Measurements from ENCODE around the gene CAMK2G.
A peak's percentile ranks its signal among the peaks of the same experiment; 100 is the strongest.

Gene CAMK2G

GRCh38 chr10:73859784-73860491 is 14.4 kb downstream of the CAMK2G start:
- no peak for FAIRE-seq

GRCh38 chr10:73859428-73859783 is 14.9 kb downstream of the CAMK2G start:
- FAIRE-seq, result no peak

GRCh38 chr10:73858750-73859427 is 15.5 kb downstream of the CAMK2G start:
- no peak for FAIRE-seq

GRCh38 chr10:73858013-73858708 is 16.2 kb downstream of the CAMK2G start:
- no peak for FAIRE-seq

GRCh38 chr10:73857446-73857845 is 16.9 kb downstream of the CAMK2G start:
- no peak for FAIRE-seq

- no peak for FAIRE-seq
Measured at GRCh38 chr10:73856261-73856660, 18.1 kb downstream of the CAMK2G start.

GRCh38 chr10:73855413-73855812 is 18.9 kb downstream of the CAMK2G start:
- no peak for FAIRE-seq

- no peak for FAIRE-seq
Measured at GRCh38 chr10:73854310-73854709, 20.0 kb downstream of the CAMK2G start.

- FAIRE-seq, result no peak
Measured at GRCh38 chr10:73853196-73853595, 21.2 kb downstream of the CAMK2G start.

GRCh38 chr10:73850863-73851461 is 23.4 kb downstream of the CAMK2G start:
- no peak for FAIRE-seq

GRCh38 chr10:73850211-73850610 is 24.1 kb downstream of the CAMK2G start:
- FAIRE-seq, result no peak

GRCh38 chr10:73848821-73849489 is 25.4 kb downstream of the CAMK2G start:
- FAIRE-seq, result peak; percentile 59

GRCh38 chr10:73847031-73847430 is 27.3 kb downstream of the CAMK2G start:
- no peak for FAIRE-seq

GRCh38 chr10:73843261-73843660 is 31.1 kb downstream of the CAMK2G start:
- FAIRE-seq, result no peak

- FAIRE-seq, result no peak
Measured at GRCh38 chr10:73842349-73842748, 32.0 kb downstream of the CAMK2G start.

- no peak for FAIRE-seq
Measured at GRCh38 chr10:73841526-73842285, 32.6 kb downstream of the CAMK2G start.

GRCh38 chr10:73841061-73841421 is 33.3 kb downstream of the CAMK2G start:
- FAIRE-seq, result no peak

GRCh38 chr10:73840403-73841060 is 33.8 kb downstream of the CAMK2G start:
- no peak for FAIRE-seq

GRCh38 chr10:73840056-73840402 is 34.3 kb downstream of the CAMK2G start:
- no peak for FAIRE-seq

- FAIRE-seq, result no peak
Measured at GRCh38 chr10:73839276-73839966, 34.9 kb downstream of the CAMK2G start.

- no peak for FAIRE-seq
Measured at GRCh38 chr10:73838827-73839226, 35.5 kb downstream of the CAMK2G start.
